Thyroid gland (tissue), 4 donors: ENCODE results near the gene MAP1B. TPM values are rescaled to one million over a fixed set of nuclear protein-coding genes. Genes with fewer than 3 reads are reported as not detected.

Source experiments
- DNase-seq, 2 donors: peaks; one replicate each; pipeline ENCODE4 v3.0.0-alpha.2; 2019
- H3K27ac ChIP-seq, 3 donors: fragments of 200-600 bp; sonication (generic); 1 replicate in 2 of 3; 2 replicates in 1 of 3; pipeline ENCODE4 v1.5.1; 2016 to 2019; ENCODE audit warnings: mild to moderate bottlenecking in 1 of 3, moderate library complexity in 1 of 3
- H3K27me3 ChIP-seq: fragments of 200-600 bp; sonication (generic); one replicate; pipeline ENCODE4 v1.5.1; 2019
- H3K36me3 ChIP-seq, 2 donors: fragments of 200-600 bp; sonication (generic); one replicate each; pipeline ENCODE4 v1.5.1; 2016 to 2019
- H3K4me1 ChIP-seq, 2 donors: fragments of 200-600 bp; sonication (generic); one replicate each; pipeline ENCODE4 v1.5.1; 2017 to 2019
- H3K4me3 ChIP-seq, 3 donors: fragments of 200-600 bp; sonication (generic); replicated peaks in 1 of 3; 1 replicate in 2 of 3; 2 replicates in 1 of 3; pipeline ENCODE4 v1.5.1; 2016; ENCODE audit warnings: mild to moderate bottlenecking in 1 of 3
- H3K9me3 ChIP-seq: fragments of 200-600 bp; sonication (generic); one replicate; pipeline ENCODE4 v1.5.1; 2017
- CTCF ChIP-seq, 6 experiments: fragments of 200-600 bp in 3 of 6; fragments of 450-650 bp in 3 of 6; sonication (generic) in 3 of 6; IDR thresholded peaks; one replicate each; pipeline ENCODE4 v1.5.1; 2016 to 2019; ENCODE audit warnings: antibody characterized with exemption in 6 of 6, mild to moderate bottlenecking in 2 of 6, inconsistent platforms in 1 of 6, moderate library complexity in 1 of 6
- POLR2A ChIP-seq, 2 donors: fragments of 450-650 bp; IDR thresholded peaks; one replicate each; pipeline ENCODE4 v1.6.1; 2017; ENCODE audit warnings: antibody characterized with exemption in 2 of 2, mild to moderate bottlenecking in 2 of 2, moderate library complexity in 1 of 2
- WGBS, 2 donors: methylation state at CpG; one replicate each; pipeline ENCODE4 v1.1.5; 2017; 5-methylcytosine and 5-hydroxymethylcytosine counted together
- intact Hi-C: fragments of 100-400 bp; cut with DNase I; formaldehyde crosslinking; loops from one replicate; pipeline ENCODE4 v1.15.1; 2023
- microRNA-seq: library from miRNA; unstranded; fragments of <30 nt; microRNA quantifications from one replicate; pipeline ENCODE4, GENCODE V29; 2016
- small RNA-seq: library from RNA; depleted of rRNA; stranded (forward); fragments of <200 nt; gene quantifications from one replicate; pipeline ENCODE3, GENCODE V24; 2016
- total RNA-seq, 4 donors: library from RNA; depleted of rRNA; stranded (reverse); fragments of >200 nt; gene quantifications; one replicate each; pipeline ENCODE4 v1.2.3, GENCODE V29; 2016

The MAP1B gene
- total RNA-seq, 4 donors from 2014 or later, result 40.3 to 94.9 (median 56.3) TPM

- WGBS, 2 donors, result 95% methylated on average over 2 of the region's 2 CpGs
These were observed 149.3 kb downstream of the MAP1B start for GRCh38 chr5:72256536-72256935.

More at GRCh38 chr5:72256536-72256935, 149.3 kb downstream of the MAP1B start:
- TF ChIP-seq CTCF (IDR thresholded peaks at IDR 0.05) (no peak), POLR2A (IDR thresholded peaks at IDR 0.05) (no peak)
- intact Hi-C loops, result no loop called here
- DNase-seq, result no peak
- Histone ChIP-seq H3K27ac (no peak overlapping the region), H3K36me3 (no peaks in the 10 kb centered on the region), H3K4me3 (no peak overlapping the region), H3K4me1 (peaks cover 8 to 11% of the 10 kb centered on the region in 2 donors), H3K27me3 (no peaks in the 10 kb centered on the region), H3K9me3 (no peaks in the 10 kb centered on the region)

Small RNA genes within 50 kb of the gene (microRNA-seq; reads per million reads assigned to microRNA genes)
- not detected for gene MIR4803

Small RNA genes within 50 kb of the gene (small RNA-seq; reads per million reads assigned to genes)
- gene MIR4803, result not detected

Other genes with a start within 250 kb of the MAP1B start
- 10 to 100 TPM; 71.4 to 86.1 (median 80.4) TPM for gene MRPS27, start 212.8 kb downstream of the MAP1B start, total RNA-seq
- 10 to 100 TPM in 3 of 4 donors, 1 to 10 TPM in 1; 7.8 to 15.9 (median 11.5) TPM for gene PTCD2, start 212.9 kb downstream of the MAP1B start, total RNA-seq